PC-9 (cell line): ENCODE data around the gene TMEM108.
A peak's percentile ranks its signal among the peaks of the same experiment; 100 is the strongest.

Experiments
- CTCF ChIP-seq: fragments of 200-600 bp; sonication (generic); conservative IDR thresholded peaks from 2 replicates; pipeline ENCODE4 v1.6.1; 2017; ENCODE audit warnings: mixed run types, antibody characterized with exemption, mild to moderate bottlenecking, moderate library complexity
- EZH2 ChIP-seq: fragments of 200-600 bp; sonication (generic); IDR thresholded peaks from 2 replicates; pipeline ENCODE4 v1.8.0; 2017; ENCODE audit warnings: antibody characterized with exemption, low read depth

GRCh38 chr3:133384331-133385027, 346.3 kb downstream of the TMEM108 start:
- TF ChIP-seq CTCF = peak; percentile 60
- TF ChIP-seq EZH2 = no peak
